Body of pancreas (tissue), 4 donors: Measurements from ENCODE around the gene CCDC148.

Source experiments
- POLR2A ChIP-seq, 3 donors: fragments of 450-650 bp; IDR thresholded peaks; one replicate each; pipeline ENCODE4 v1.6.1; 2016; ENCODE audit warnings: antibody characterized with exemption in 3 of 3, mild to moderate bottlenecking in 2 of 3
- TF ChIP-seq, protein P1 (sequence below), 7 experiments: fragments of 450-650 bp in 4 of 7; fragments of 200-600 bp in 3 of 7; sonication (generic) in 3 of 7; IDR thresholded peaks; one replicate each; pipeline ENCODE4 v1.5.1; 2016 to 2019; ENCODE audit warnings: antibody characterized with exemption in 7 of 7

DNA sequence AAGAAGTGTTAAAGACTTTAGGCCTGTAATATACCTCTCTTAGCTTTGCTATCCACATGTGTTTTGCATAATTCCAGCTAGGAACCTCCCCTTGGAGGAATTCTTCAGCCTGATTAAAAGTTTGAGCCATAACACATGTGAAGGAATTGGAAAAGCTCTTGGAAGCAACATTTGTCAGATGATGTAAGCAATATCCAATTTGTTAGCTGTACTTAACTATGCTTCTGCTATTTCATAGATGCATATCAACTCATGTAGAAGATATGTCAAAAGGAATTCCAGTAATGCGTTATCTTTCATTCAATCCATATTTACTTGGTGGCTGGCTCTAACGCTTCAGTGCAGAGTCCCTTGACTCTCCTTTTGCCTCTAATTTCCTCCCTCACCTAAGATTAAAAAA lies 46.4 kb upstream of the CCDC148 start:
- TF ChIP-seq, protein P1, sequence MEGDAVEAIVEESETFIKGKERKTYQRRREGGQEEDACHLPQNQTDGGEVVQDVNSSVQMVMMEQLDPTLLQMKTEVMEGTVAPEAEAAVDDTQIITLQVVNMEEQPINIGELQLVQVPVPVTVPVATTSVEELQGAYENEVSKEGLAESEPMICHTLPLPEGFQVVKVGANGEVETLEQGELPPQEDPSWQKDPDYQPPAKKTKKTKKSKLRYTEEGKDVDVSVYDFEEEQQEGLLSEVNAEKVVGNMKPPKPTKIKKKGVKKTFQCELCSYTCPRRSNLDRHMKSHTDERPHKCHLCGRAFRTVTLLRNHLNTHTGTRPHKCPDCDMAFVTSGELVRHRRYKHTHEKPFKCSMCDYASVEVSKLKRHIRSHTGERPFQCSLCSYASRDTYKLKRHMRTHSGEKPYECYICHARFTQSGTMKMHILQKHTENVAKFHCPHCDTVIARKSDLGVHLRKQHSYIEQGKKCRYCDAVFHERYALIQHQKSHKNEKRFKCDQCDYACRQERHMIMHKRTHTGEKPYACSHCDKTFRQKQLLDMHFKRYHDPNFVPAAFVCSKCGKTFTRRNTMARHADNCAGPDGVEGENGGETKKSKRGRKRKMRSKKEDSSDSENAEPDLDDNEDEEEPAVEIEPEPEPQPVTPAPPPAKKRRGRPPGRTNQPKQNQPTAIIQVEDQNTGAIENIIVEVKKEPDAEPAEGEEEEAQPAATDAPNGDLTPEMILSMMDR (IDR thresholded peaks at IDR 0.05): no peak
- TF ChIP-seq POLR2A (IDR thresholded peaks at IDR 0.05): no peak
